Nephron (organoid): ENCODE measurements around the gene P2RX2.

Source experiments
- H3K27ac Mint-ChIP-seq, 3 experiments: 2 replicates each; pipeline ENCODE4 v1.8.0; 2020; ENCODE audit warnings: mixed read lengths in 3 of 3, mild to moderate bottlenecking in 2 of 3, moderate library complexity in 1 of 3
- H3K27me3 Mint-ChIP-seq: 2 replicates; pipeline ENCODE4 v1.8.0; 2021; ENCODE audit warnings: low read depth, mild to moderate bottlenecking, moderate library complexity, mixed read lengths
- H3K36me3 Mint-ChIP-seq: 2 replicates; pipeline ENCODE4 v1.8.0; 2020; ENCODE audit warnings: low read depth, mixed read lengths
- H3K4me1 Mint-ChIP-seq: 2 replicates; pipeline ENCODE4 v1.8.0; 2020; ENCODE audit warnings: mixed read lengths
- H3K4me3 Mint-ChIP-seq, 3 experiments: 2 replicates each; pipeline ENCODE4 v1.8.0; 2020; ENCODE audit warnings: mild to moderate bottlenecking in 3 of 3, mixed read lengths in 3 of 3, moderate library complexity in 2 of 3
- H3K9me3 Mint-ChIP-seq: 2 replicates; pipeline ENCODE4 v1.8.0; 2020; ENCODE audit warnings: mixed read lengths
- CTCF ChIP-seq, 3 experiments: fragments of 200-600 bp; sonication (generic); IDR thresholded peaks; one replicate each; pipeline ENCODE4 v1.5.0; 2021; ENCODE audit warnings: antibody characterized with exemption in 3 of 3; ENCODE audit not compliant: unreplicated experiment in 3 of 3

The P2RX2 gene

GRCh38 chr12:132649226-132649945, 30.8 kb downstream of the P2RX2 start:
- H3K27me3 Mint-ChIP-seq: no peaks in the 10 kb centered on the region
- no peaks in the 10 kb centered on the region for H3K9me3 Mint-ChIP-seq
- H3K36me3 Mint-ChIP-seq: peaks cover 55% of the 10 kb centered on the region
- no peak overlapping the region for H3K27ac Mint-ChIP-seq
- no peaks in the 10 kb centered on the region for H3K4me1 Mint-ChIP-seq
- H3K4me3 Mint-ChIP-seq: no peak overlapping the region
- TF ChIP-seq CTCF (IDR thresholded peaks at IDR 0.05; ENCODE audit: unreplicated experiment in 3 of 3): no peak

- Mint-ChIP-seq H3K27ac (no peak overlapping the region), H3K4me3 (no peak overlapping the region), H3K9me3 (no peaks in the 10 kb centered on the region), H3K4me1 (no peaks in the 10 kb centered on the region), H3K36me3 (peaks cover 57% of the 10 kb centered on the region), H3K27me3 (no peaks in the 10 kb centered on the region)
- TF ChIP-seq CTCF (IDR thresholded peaks at IDR 0.05; ENCODE audit: unreplicated experiment in 3 of 3): no peak
Measured at GRCh38 chr12:132651444-132652100, 33.0 kb downstream of the P2RX2 start.

GRCh38 chr12:132653567-132654290, 35.2 kb downstream of the P2RX2 start:
- H3K27ac Mint-ChIP-seq: no peak overlapping the region
- no peak for TF ChIP-seq CTCF (IDR thresholded peaks at IDR 0.05; ENCODE audit: unreplicated experiment in 3 of 3)
- peaks cover 62% of the 10 kb centered on the region for H3K36me3 Mint-ChIP-seq
- no peak overlapping the region for H3K4me3 Mint-ChIP-seq
- no peaks in the 10 kb centered on the region for H3K27me3 Mint-ChIP-seq
- no peaks in the 10 kb centered on the region for H3K4me1 Mint-ChIP-seq
- no peaks in the 10 kb centered on the region for H3K9me3 Mint-ChIP-seq

- no peak overlapping the region for H3K27ac Mint-ChIP-seq
- no peaks in the 10 kb centered on the region for H3K9me3 Mint-ChIP-seq
- H3K36me3 Mint-ChIP-seq: peaks cover 76% of the 10 kb centered on the region
- no peaks in the 10 kb centered on the region for H3K27me3 Mint-ChIP-seq
- no peak for TF ChIP-seq CTCF (IDR thresholded peaks at IDR 0.05; ENCODE audit: unreplicated experiment in 3 of 3)
- H3K4me3 Mint-ChIP-seq: no peak overlapping the region
- H3K4me1 Mint-ChIP-seq: no peaks in the 10 kb centered on the region
Measured at GRCh38 chr12:132657004-132657727, 38.6 kb downstream of the P2RX2 start.

GRCh38 chr12:132658149-132658894, 39.7 kb downstream of the P2RX2 start:
- TF ChIP-seq CTCF (IDR thresholded peaks at IDR 0.05; ENCODE audit: unreplicated experiment in 3 of 3): no peak
- H3K9me3 Mint-ChIP-seq: no peaks in the 10 kb centered on the region
- no peak overlapping the region for H3K4me3 Mint-ChIP-seq
- H3K36me3 Mint-ChIP-seq: peaks cover 78% of the 10 kb centered on the region
- no peaks in the 10 kb centered on the region for H3K27me3 Mint-ChIP-seq
- H3K4me1 Mint-ChIP-seq: no peaks in the 10 kb centered on the region
- H3K27ac Mint-ChIP-seq: no peak overlapping the region
